Lower lobe of right lung (tissue), 2 donors: ENCODE results near the gene C9. TPM values are rescaled to one million over a fixed set of nuclear protein-coding genes. Genes with fewer than 3 reads are reported as not detected.

Experiments used
- ATAC-seq, 2 donors: fragments of 200-7000 bp; cut with Tn5 transposase; one replicate each; pipeline ENCODE4 v1.9.1; 2020 to 2022; ENCODE audit warnings: mild to moderate bottlenecking in 2 of 2, moderate library complexity in 2 of 2
- DNase-seq: peaks from one replicate; pipeline ENCODE4 v3.0.0-alpha.2; 2020
- H3K27ac ChIP-seq: fragments of 200-600 bp; one replicate; pipeline ENCODE4 v1.8.0; 2022
- H3K27me3 ChIP-seq: fragments of 200-600 bp; one replicate; pipeline ENCODE4 v1.8.0; 2022; ENCODE audit warnings: low read depth
- H3K36me3 ChIP-seq: fragments of 200-600 bp; one replicate; pipeline ENCODE4 v1.8.0; 2022; ENCODE audit warnings: mild to moderate bottlenecking
- H3K4me1 ChIP-seq: fragments of 200-600 bp; one replicate; pipeline ENCODE4 v1.8.0; 2022
- H3K4me3 ChIP-seq: fragments of 200-600 bp; one replicate; pipeline ENCODE4 v1.8.0; 2022; ENCODE audit warnings: mild to moderate bottlenecking
- H3K9me3 ChIP-seq: fragments of 200-600 bp; one replicate; pipeline ENCODE4 v1.8.0; 2022
- CTCF ChIP-seq: fragments of 200-600 bp; IDR thresholded peaks from one replicate; pipeline ENCODE4 v1.8.0; 2022; ENCODE audit warnings: antibody characterized with exemption, mild to moderate bottlenecking
- intact Hi-C: fragments of 100-400 bp; cut with DNase I; formaldehyde crosslinking; loops from one replicate; pipeline ENCODE4 v1.11.0; 2022
- total RNA-seq: library from RNA; stranded (reverse); fragmentation: NEBNext Ultra II Directional; extraction: Animal tissue kit (Norgen Biotek cat#: 25700); gene quantifications from one replicate; pipeline ENCODE4 v1.2.1, GENCODE V29; 2021
- donor health status: DM: no; HTN: yes; CAD: no; lungs with severe emphysema.

The C9 gene
- total RNA-seq, 1 donor from 2014 or later = 0.27 TPM

- Histone ChIP-seq H3K27ac (no peak overlapping the region), H3K36me3 (no peaks in the 10 kb centered on the region), H3K27me3 (no peaks in the 10 kb centered on the region), H3K4me1 (no peaks in the 10 kb centered on the region), H3K9me3 (no peaks in the 10 kb centered on the region), H3K4me3 (no peak overlapping the region)
- ATAC-seq (no peak), DNase-seq (no peak)
- intact Hi-C loops = no loop called here
- TF ChIP-seq CTCF = no peak
These were observed 111.1 kb downstream of the C9 start for GRCh38 chr5:39253196-39253595.

- Histone ChIP-seq H3K36me3 (no peaks in the 10 kb centered on the region), H3K27ac (no peak overlapping the region), H3K4me1 (no peaks in the 10 kb centered on the region), H3K4me3 (no peak overlapping the region), H3K27me3 (no peaks in the 10 kb centered on the region), H3K9me3 (no peaks in the 10 kb centered on the region)
- DNase-seq = no peak
- no peak for TF ChIP-seq CTCF
- intact Hi-C loops = no loop called here
- no peak for ATAC-seq
These were observed 114.6 kb downstream of the C9 start for GRCh38 chr5:39249564-39250274.

GRCh38 chr5:39249069-39249468 lies 115.2 kb downstream of the C9 start:
- H3K9me3 ChIP-seq = no peaks in the 10 kb centered on the region
- no peak overlapping the region for H3K4me3 ChIP-seq
- DNase-seq = no peak
- no peaks in the 10 kb centered on the region for H3K27me3 ChIP-seq
- no peaks in the 10 kb centered on the region for H3K4me1 ChIP-seq
- ATAC-seq = no peak
- intact Hi-C loops = no loop called here
- H3K36me3 ChIP-seq = no peaks in the 10 kb centered on the region
- no peak overlapping the region for H3K27ac ChIP-seq
- no peak for TF ChIP-seq CTCF

GRCh38 chr5:39240750-39241149 lies 123.5 kb downstream of the C9 start:
- no peak overlapping the region for H3K4me3 ChIP-seq
- TF ChIP-seq CTCF = no peak
- no peaks in the 10 kb centered on the region for H3K36me3 ChIP-seq
- no peaks in the 10 kb centered on the region for H3K27me3 ChIP-seq
- no peaks in the 10 kb centered on the region for H3K4me1 ChIP-seq
- ATAC-seq = no peak
- intact Hi-C loops = no loop called here
- DNase-seq = no peak
- H3K9me3 ChIP-seq = peaks cover 7% of the 10 kb centered on the region
- H3K27ac ChIP-seq = no peak overlapping the region

GRCh38 chr5:39238366-39239105 lies 125.8 kb downstream of the C9 start:
- Histone ChIP-seq H3K27ac (no peak overlapping the region), H3K36me3 (no peaks in the 10 kb centered on the region), H3K4me3 (no peak overlapping the region), H3K9me3 (peaks cover 7% of the 10 kb centered on the region), H3K27me3 (no peaks in the 10 kb centered on the region), H3K4me1 (no peaks in the 10 kb centered on the region)
- ATAC-seq = no peak
- no peak for TF ChIP-seq CTCF
- DNase-seq = no peak
- intact Hi-C loops = no loop called here
